ENCODE measurements around the gene CBLN3.

Gene CBLN3

DNA sequence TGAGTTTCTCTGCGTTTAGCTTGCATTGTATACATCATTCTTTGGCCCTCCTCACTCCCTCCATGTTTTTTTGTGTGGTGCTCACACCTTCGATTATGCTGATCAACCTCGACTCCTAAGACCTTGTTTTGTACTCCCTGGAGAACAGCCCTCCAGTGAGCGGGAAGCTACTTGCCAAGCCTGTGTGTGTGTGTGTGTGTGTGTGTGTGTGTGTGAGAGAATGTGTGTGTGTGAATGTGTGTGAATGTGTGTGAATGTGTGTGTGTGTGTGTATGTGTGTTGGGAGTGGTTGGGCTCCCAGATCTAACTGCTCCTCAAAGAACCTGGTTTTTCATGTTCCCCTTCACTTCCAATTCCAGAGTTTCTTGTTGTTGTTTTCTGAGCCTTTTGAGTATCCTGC lies 24.7 kb downstream of the CBLN3 start:
- H3K27ac ChIP-seq, result no peak overlapping the region

DNA sequence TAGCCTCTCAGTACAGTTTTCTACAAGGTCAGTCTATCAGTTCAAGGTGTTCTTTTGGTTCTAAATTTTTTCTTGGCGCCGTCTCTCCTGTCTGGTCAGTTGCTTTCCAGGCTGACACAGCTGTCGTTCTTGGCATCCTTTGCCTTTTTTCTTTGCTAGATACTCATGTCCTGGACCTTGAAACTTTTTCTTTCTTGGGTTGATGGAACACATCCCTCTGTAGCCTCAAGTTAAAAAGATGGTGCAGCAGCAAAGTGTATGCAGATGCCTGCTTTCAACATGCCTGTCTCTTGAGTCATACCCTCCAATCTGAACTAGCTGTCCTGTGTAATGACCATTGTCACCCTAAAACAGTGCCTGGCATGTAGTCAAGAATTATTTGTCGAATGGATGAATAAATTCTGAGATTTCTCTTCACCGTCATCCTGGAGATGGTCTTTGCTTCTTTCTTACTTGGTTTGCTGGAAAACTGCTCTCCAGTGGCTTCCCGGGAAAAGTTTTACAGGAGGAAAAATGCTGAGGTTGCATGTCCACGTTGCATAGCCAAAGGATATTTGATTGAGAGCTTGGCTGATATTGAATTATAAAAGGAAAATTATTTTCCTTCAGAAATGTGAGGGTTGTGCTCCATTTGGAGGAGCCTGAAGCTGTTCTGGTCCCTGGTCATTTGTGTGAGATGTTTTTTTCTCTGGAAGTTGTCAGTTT lies 26.0 kb downstream of the CBLN3 start:
- TF ChIP-seq, protein P1, sequence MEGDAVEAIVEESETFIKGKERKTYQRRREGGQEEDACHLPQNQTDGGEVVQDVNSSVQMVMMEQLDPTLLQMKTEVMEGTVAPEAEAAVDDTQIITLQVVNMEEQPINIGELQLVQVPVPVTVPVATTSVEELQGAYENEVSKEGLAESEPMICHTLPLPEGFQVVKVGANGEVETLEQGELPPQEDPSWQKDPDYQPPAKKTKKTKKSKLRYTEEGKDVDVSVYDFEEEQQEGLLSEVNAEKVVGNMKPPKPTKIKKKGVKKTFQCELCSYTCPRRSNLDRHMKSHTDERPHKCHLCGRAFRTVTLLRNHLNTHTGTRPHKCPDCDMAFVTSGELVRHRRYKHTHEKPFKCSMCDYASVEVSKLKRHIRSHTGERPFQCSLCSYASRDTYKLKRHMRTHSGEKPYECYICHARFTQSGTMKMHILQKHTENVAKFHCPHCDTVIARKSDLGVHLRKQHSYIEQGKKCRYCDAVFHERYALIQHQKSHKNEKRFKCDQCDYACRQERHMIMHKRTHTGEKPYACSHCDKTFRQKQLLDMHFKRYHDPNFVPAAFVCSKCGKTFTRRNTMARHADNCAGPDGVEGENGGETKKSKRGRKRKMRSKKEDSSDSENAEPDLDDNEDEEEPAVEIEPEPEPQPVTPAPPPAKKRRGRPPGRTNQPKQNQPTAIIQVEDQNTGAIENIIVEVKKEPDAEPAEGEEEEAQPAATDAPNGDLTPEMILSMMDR (conservative IDR thresholded peaks at IDR 0.05), result no peak
- no peak overlapping the region for H3K27ac ChIP-seq

More for the DNA sequence above, 24.7 kb downstream of the CBLN3 start:
- TF ChIP-seq, protein P1 (conservative IDR thresholded peaks at IDR 0.05), result no peak

DNA sequence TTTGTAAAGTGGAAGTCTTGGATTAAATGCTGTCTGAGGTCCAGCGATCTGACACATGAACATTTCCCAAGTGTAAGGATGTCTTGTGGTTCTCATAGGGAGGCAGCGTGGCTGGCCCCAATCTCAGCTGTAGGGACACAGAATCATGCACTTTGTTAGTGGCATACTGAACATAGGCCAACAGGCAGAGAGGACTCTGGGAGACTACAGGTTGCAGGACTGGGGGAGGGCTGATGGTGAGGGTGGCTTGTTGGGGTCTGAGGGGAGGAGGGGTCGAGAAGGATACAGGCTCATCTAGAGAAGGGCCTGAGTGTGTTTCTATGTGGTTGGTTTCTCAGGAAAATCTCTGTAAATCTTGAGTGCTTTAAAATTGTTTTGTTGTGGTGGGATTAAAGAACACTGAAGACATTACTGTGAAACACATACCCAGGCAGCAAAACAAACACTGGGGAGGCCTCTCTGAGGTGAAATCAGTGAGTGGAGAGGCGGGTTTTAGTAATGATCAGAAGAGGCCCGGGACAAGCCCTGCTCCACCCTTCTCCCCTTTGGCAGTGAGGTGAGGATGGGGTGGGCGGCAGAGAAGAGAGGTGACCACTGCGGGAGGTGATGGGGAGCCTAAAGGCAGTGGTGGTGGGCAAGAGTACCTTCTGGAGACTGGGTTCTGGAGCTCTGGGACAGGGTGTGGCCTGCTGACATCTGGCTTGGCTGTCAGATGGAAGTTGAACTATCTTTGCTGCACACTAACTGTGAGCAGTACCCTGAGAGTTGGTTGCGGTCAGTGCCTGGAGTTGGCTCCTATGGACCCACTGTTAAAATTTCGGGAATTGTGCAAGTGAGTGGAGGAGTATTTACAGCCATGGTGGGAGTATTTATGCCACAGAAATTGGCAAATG lies 27.4 kb downstream of the CBLN3 start:
- TF ChIP-seq, protein P1 (conservative IDR thresholded peaks at IDR 0.05), result no peak
- H3K27ac ChIP-seq, result no peak overlapping the region

DNA sequence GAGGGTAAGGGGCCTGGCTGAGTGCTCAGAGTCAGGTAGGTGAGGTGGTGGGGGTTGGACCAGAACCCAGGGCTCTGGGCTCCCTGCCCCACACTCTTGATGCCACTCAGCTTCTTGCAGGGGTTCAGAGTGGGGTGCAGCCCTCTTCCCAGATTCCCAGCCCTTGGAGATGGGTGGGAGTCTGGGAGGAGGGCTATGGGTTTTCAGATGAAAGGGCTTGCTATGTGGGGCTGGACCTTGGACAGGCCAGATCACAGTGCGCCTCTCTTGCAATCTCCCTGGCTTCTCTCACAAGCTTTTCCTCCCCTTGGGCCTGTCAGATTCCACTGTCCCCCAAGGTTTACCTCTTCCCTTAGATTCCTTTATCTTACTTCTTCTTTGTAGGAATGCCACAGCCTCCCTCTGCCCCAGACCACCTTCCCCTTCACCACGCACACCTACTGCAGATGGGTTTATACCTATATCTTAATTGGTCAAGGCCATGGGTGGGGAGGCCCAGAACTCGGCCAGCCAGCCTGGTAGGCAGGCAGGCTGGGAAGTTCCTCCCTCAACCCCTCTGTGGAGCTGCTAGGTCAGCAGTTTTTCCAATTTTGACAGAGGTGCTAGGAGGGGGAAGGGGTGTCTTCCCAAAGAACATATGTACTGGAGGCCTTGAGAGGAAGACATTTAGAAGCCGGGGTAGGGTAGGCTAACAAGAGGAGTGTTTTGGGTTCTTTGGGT lies 29.3 kb downstream of the CBLN3 start:
- TF ChIP-seq, protein P1 (conservative IDR thresholded peaks at IDR 0.05), result no peak
- H3K27ac ChIP-seq, result no peak overlapping the region

DNA sequence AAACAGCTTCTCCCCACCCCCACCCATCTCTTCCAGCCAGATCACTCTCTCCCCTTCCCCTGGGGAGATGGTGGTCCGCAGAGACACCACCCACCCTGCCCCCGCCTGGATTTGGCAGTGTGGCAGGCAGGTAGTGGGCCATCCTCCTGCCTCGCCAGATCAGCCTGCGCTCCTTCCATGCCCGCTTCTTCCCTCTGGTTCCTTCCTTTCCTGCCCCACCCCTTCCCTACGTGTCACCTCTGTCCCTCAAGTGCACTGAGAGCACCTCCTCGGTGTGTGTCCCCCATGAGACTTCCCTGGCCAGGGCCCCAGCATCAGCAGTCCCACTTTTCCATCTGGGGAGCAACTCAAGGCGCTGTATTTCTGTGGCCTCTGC lies 30.0 kb downstream of the CBLN3 start:
- H3K27ac ChIP-seq, result no peak overlapping the region

DNA sequence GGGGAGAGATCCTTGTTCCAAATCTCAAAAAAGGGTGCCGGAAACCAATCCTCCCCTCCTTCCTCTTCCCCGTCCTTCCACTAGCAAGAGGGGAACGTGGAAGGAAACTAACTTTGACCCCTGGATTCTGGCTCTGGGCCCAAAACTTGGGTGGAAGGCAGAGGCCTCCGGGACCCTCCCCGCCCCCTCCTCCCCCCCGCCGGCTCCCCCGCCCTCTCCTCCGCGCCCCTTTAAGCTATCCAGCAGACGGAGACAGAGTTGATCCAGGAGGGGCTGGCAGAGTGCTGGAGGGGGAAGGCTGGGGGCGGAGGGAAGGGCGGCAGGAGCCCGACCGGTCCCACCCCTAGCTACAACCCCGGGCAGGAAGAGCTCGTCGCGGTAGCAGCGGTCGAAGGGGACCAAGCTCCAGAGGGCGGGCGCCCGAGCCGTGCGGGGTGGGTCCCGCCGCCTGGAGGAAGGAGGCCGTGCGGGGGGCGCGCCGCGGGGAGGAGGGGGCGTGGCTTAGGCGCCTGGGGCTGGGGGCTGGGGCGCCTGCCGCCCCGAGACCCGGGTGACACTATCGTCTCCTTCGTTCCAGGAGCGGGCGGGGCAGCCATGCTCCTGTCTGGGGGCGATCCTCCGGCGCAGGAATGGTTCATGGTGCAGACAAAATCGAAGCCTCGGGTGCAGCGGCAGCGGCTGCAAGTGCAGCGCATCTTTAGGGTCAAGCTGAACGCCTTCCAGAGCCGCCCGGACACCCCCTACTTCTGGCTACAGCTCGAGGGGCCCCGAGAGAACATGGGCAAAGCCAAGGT lies 30.6 kb downstream of the CBLN3 start, which contains the start of gene NYNRIN:
Gene NYNRIN, plus strand, starts transcription at position 351 of the 794 bp plus-strand sequence. Its CDS starts 244 bp downstream, at position 595.
- TF ChIP-seq, protein P1 (conservative IDR thresholded peaks at IDR 0.05), result no peak
- no peak within 1 kb of the TSS; the same call in 1 of the 2 replicates for H3K27ac ChIP-seq

More for the DNA sequence above, 30.0 kb downstream of the CBLN3 start:
- TF ChIP-seq, protein P1 (conservative IDR thresholded peaks at IDR 0.05), result no peak
